ENCODE data around the gene LAMA3.

- TF ChIP-seq CTCF (IDR thresholded peaks at IDR 0.05) (no peak), POLR2A (IDR thresholded peaks at IDR 0.05) (no peak), EP300 (IDR thresholded peaks at IDR 0.05) (no peak)
Observed at GRCh38 chr18:23982155-23983079, 293.2 kb downstream of the LAMA3 start.
